Stimulated activated CD8-positive, alpha-beta memory T cell treated with anti-CD3 and anti-CD28 coated beads, Interleukin-12 subunit alpha, Interleukin-12 subunit beta, amount 100 ng/mL, for 1 hour (primary cell): ENCODE measurements around the gene RARRES2.
"Not testable (repeated sequence)": the region's sequence is repeated elsewhere in the genome, so short reads cannot be mapped to it uniquely, and the experiment has no call there.

Source experiments
- DNase-seq: peaks from one replicate; pipeline ENCODE4 v3.0.0-alpha.2; 2020; ENCODE audit warnings: low read depth

The RARRES2 gene

GRCh38 chr7:150341263-150342120, at the start of gene RARRES2:
TSS of gene RARRES2 (minus strand) at chr7:150341629. CDS start at chr7:150340609, 1,020 bp downstream.
- DNase-seq, result no peak

- no peak for DNase-seq
Observed at GRCh38 chr7:150390205-150390604, 48.8 kb upstream of the RARRES2 start.

GRCh38 chr7:150389532-150389816, 48.0 kb upstream of the RARRES2 start:
- no peak for DNase-seq

GRCh38 chr7:150388709-150389531, 47.5 kb upstream of the RARRES2 start:
- DNase-seq, result no peak

GRCh38 chr7:150388306-150388705, 46.9 kb upstream of the RARRES2 start:
- DNase-seq, result no peak

- not testable (repeated sequence) for DNase-seq
Observed at GRCh38 chr7:150385884-150386283, 44.5 kb upstream of the RARRES2 start.

GRCh38 chr7:150385302-150385723, 43.9 kb upstream of the RARRES2 start:
- DNase-seq, result no peak

- DNase-seq, result no peak
Observed at GRCh38 chr7:150384406-150385301, 43.2 kb upstream of the RARRES2 start.

- no peak for DNase-seq
Observed at GRCh38 chr7:150383710-150384397, 42.4 kb upstream of the RARRES2 start.

- DNase-seq, result no peak
Observed at GRCh38 chr7:150382844-150383225, 41.4 kb upstream of the RARRES2 start.

GRCh38 chr7:150382123-150382843, 40.9 kb upstream of the RARRES2 start:
- no peak for DNase-seq

- no peak for DNase-seq
Observed at GRCh38 chr7:150381785-150382122, 40.3 kb upstream of the RARRES2 start.

- no peak for DNase-seq
Observed at GRCh38 chr7:150381096-150381495, 39.7 kb upstream of the RARRES2 start.

GRCh38 chr7:150380463-150380862, 39.0 kb upstream of the RARRES2 start:
- no peak for DNase-seq

GRCh38 chr7:150379441-150380379, 38.3 kb upstream of the RARRES2 start:
- DNase-seq, result no peak

GRCh38 chr7:150378853-150379440, 37.5 kb upstream of the RARRES2 start, which contains the start of gene ZNF775:
TSS of gene ZNF775 (plus strand) at chr7:150379330. CDS start at chr7:150388471, 9,141 bp downstream.
- peak; percentile 87 for DNase-seq

- no peak for DNase-seq
Observed at GRCh38 chr7:150378115-150378852, 36.9 kb upstream of the RARRES2 start.

- DNase-seq, result no peak
Observed at GRCh38 chr7:150377635-150378034, 36.2 kb upstream of the RARRES2 start.

- no peak for DNase-seq
Observed at GRCh38 chr7:150377196-150377595, 35.8 kb upstream of the RARRES2 start.
